AG08396 (cell line): ENCODE results near the gene HSD17B8.

Experiments used
- DNase-seq: peaks from one replicate; pipeline ENCODE4 v3.0.0; 2012; ENCODE audit warnings: low spot score, mixed read lengths

HSD17B8 gene

GRCh38 chr6:33191383-33192104 lies 12.9 kb upstream of the HSD17B8 start:
- DNase-seq = no peak

GRCh38 chr6:33192105-33192646 lies 12.3 kb upstream of the HSD17B8 start, which contains the start of gene COL11A2:
COL11A2 (minus strand) TSS chr6:33192467; CDS start chr6:33192240, 227 bp downstream.
- DNase-seq = no peak

GRCh38 chr6:33192671-33193602 lies 11.5 kb upstream of the HSD17B8 start:
- peak; percentile 55 for DNase-seq

GRCh38 chr6:33193619-33194018 lies 10.8 kb upstream of the HSD17B8 start:
- no peak for DNase-seq

GRCh38 chr6:33194431-33194979 lies 9.9 kb upstream of the HSD17B8 start:
- DNase-seq = no peak

- no peak for DNase-seq
Measured at GRCh38 chr6:33195304-33196165, 8.9 kb upstream of the HSD17B8 start.

- peak; percentile 84 for DNase-seq
Measured at GRCh38 chr6:33197431-33198048, 6.9 kb upstream of the HSD17B8 start.

GRCh38 chr6:33198159-33198852 lies 6.1 kb upstream of the HSD17B8 start:
- DNase-seq = no peak

GRCh38 chr6:33198853-33199436 lies 5.5 kb upstream of the HSD17B8 start:
- no peak for DNase-seq

GRCh38 chr6:33199687-33200218 lies 4.7 kb upstream of the HSD17B8 start:
- peak; percentile 68 for DNase-seq

GRCh38 chr6:33200219-33201146 lies 4.0 kb upstream of the HSD17B8 start, which contains the start of the genes RXRB and SLC39A7:
RXRB (minus strand) TSS chr6:33200665; CDS start chr6:33200476, 189 bp downstream.
SLC39A7 (plus strand) TSS chr6:33200867; CDS start chr6:33201246, 379 bp downstream.
- DNase-seq = peak; percentile 98

GRCh38 chr6:33201147-33201545 lies 3.3 kb upstream of the HSD17B8 start:
- DNase-seq = no peak

- DNase-seq = no peak
Measured at GRCh38 chr6:33201935-33202334, 2.5 kb upstream of the HSD17B8 start.

- no peak for DNase-seq
Measured at GRCh38 chr6:33202799-33203198, 1.7 kb upstream of the HSD17B8 start.

GRCh38 chr6:33203443-33204164 lies 851 bp upstream of the HSD17B8 start:
- no peak for DNase-seq

GRCh38 chr6:33204165-33204414 lies 365 bp upstream of the HSD17B8 start:
- DNase-seq = no peak

GRCh38 chr6:33205191-33206026 lies 954 bp downstream of the HSD17B8 start:
- no peak for DNase-seq
